ENCODE results near the gene SORCS2.

DNA sequence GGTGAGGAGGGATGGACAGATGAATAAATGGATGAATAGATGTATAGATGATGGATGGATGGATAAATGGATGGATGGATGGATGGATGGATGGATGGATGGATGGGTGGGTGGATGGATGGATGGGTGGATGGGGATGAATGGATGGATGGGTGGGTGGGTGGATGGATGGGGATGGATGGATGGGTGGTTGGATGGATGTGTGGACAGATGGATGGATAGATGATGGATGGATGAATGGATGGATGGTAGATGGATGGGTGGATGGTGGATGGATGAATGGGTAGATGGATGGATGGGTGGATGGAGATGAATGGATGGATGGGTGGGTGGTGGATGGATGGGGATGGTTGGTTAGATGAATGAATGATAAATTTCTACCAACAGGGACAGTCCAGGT is 449.4 kb downstream of the SORCS2 start:
- TF ChIP-seq, protein P1, sequence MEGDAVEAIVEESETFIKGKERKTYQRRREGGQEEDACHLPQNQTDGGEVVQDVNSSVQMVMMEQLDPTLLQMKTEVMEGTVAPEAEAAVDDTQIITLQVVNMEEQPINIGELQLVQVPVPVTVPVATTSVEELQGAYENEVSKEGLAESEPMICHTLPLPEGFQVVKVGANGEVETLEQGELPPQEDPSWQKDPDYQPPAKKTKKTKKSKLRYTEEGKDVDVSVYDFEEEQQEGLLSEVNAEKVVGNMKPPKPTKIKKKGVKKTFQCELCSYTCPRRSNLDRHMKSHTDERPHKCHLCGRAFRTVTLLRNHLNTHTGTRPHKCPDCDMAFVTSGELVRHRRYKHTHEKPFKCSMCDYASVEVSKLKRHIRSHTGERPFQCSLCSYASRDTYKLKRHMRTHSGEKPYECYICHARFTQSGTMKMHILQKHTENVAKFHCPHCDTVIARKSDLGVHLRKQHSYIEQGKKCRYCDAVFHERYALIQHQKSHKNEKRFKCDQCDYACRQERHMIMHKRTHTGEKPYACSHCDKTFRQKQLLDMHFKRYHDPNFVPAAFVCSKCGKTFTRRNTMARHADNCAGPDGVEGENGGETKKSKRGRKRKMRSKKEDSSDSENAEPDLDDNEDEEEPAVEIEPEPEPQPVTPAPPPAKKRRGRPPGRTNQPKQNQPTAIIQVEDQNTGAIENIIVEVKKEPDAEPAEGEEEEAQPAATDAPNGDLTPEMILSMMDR (IDR thresholded peaks at IDR 0.05) = no peak
- TF ChIP-seq, protein P2, sequence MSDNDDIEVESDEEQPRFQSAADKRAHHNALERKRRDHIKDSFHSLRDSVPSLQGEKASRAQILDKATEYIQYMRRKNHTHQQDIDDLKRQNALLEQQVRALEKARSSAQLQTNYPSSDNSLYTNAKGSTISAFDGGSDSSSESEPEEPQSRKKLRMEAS (IDR thresholded peaks at IDR 0.05; ENCODE audit: low read depth) = no peak

All from SK-N-SH (cell line).